ENCODE measurements around the gene PTAR1.

The PTAR1 gene

GRCh38 chr9:69697475-69697874, 62.3 kb downstream of the PTAR1 start:
- H3K4me3 Mint-ChIP-seq = no peak overlapping the region
- no peak for TF ChIP-seq CTCF (IDR thresholded peaks at IDR 0.05; ENCODE audit: unreplicated experiment in 3 of 3)
- H3K36me3 Mint-ChIP-seq (ENCODE audit: low read depth) = no peaks in the 10 kb centered on the region
- H3K27me3 Mint-ChIP-seq (ENCODE audit: low read depth) = no peaks in the 10 kb centered on the region
- peaks cover 42% of the 10 kb centered on the region for H3K9me3 Mint-ChIP-seq
- H3K4me1 Mint-ChIP-seq = no peaks in the 10 kb centered on the region
- no peak overlapping the region for H3K27ac Mint-ChIP-seq

- Mint-ChIP-seq H3K4me3 (no peak overlapping the region), H3K27me3 (ENCODE audit: low read depth) (no peaks in the 10 kb centered on the region), H3K9me3 (peaks cover 40% of the 10 kb centered on the region), H3K27ac (no peak overlapping the region), H3K4me1 (no peaks in the 10 kb centered on the region), H3K36me3 (ENCODE audit: low read depth) (no peaks in the 10 kb centered on the region)
- TF ChIP-seq CTCF (IDR thresholded peaks at IDR 0.05; ENCODE audit: unreplicated experiment in 3 of 3) = no peak
Measured at GRCh38 chr9:69696802-69697201, 63.0 kb downstream of the PTAR1 start.

- no peak overlapping the region for H3K27ac Mint-ChIP-seq
- H3K36me3 Mint-ChIP-seq (ENCODE audit: low read depth) = no peaks in the 10 kb centered on the region
- no peak overlapping the region for H3K4me3 Mint-ChIP-seq
- no peaks in the 10 kb centered on the region for H3K4me1 Mint-ChIP-seq
- no peak for TF ChIP-seq CTCF (IDR thresholded peaks at IDR 0.05; ENCODE audit: unreplicated experiment in 3 of 3)
- no peaks in the 10 kb centered on the region for H3K27me3 Mint-ChIP-seq (ENCODE audit: low read depth)
- H3K9me3 Mint-ChIP-seq = peaks cover 5% of the 10 kb centered on the region
Measured at GRCh38 chr9:69689991-69690538, 69.7 kb downstream of the PTAR1 start.

GRCh38 chr9:69683927-69684326, 75.9 kb downstream of the PTAR1 start:
- no peaks in the 10 kb centered on the region for H3K4me1 Mint-ChIP-seq
- no peaks in the 10 kb centered on the region for H3K36me3 Mint-ChIP-seq (ENCODE audit: low read depth)
- H3K27ac Mint-ChIP-seq = no peak overlapping the region
- no peaks in the 10 kb centered on the region for H3K9me3 Mint-ChIP-seq
- no peak overlapping the region for H3K4me3 Mint-ChIP-seq
- no peaks in the 10 kb centered on the region for H3K27me3 Mint-ChIP-seq (ENCODE audit: low read depth)
- no peak for TF ChIP-seq CTCF (IDR thresholded peaks at IDR 0.05; ENCODE audit: unreplicated experiment in 3 of 3)

GRCh38 chr9:69678843-69679538, 80.8 kb downstream of the PTAR1 start:
- peaks cover 14% of the 10 kb centered on the region for H3K4me1 Mint-ChIP-seq
- H3K4me3 Mint-ChIP-seq = no peak overlapping the region
- H3K27me3 Mint-ChIP-seq (ENCODE audit: low read depth) = no peaks in the 10 kb centered on the region
- no peak overlapping the region for H3K27ac Mint-ChIP-seq
- H3K9me3 Mint-ChIP-seq = no peaks in the 10 kb centered on the region
- no peak for TF ChIP-seq CTCF (IDR thresholded peaks at IDR 0.05; ENCODE audit: unreplicated experiment in 3 of 3)
- H3K36me3 Mint-ChIP-seq (ENCODE audit: low read depth) = no peaks in the 10 kb centered on the region

- Mint-ChIP-seq H3K36me3 (ENCODE audit: low read depth) (no peaks in the 10 kb centered on the region), H3K27me3 (ENCODE audit: low read depth) (no peaks in the 10 kb centered on the region), H3K4me1 (peaks cover 19% of the 10 kb centered on the region), H3K27ac (no peak overlapping the region), H3K4me3 (no peak overlapping the region), H3K9me3 (no peaks in the 10 kb centered on the region)
- TF ChIP-seq CTCF (IDR thresholded peaks at IDR 0.05; ENCODE audit: unreplicated experiment in 3 of 3) = no peak
Measured at GRCh38 chr9:69677931-69678330, 81.9 kb downstream of the PTAR1 start.

Measured in nephron (organoid).